HEK293 (cell line): Measurements from ENCODE around the gene CWC25.

ENCODE experiments used
- IKZF3 ChIP-seq: fragments of 450-650 bp; IDR thresholded peaks from 2 replicates; pipeline ENCODE4 v1.5.0; 2018; ENCODE audit warnings: missing biosample characterization, mild to moderate bottlenecking, missing genetic modification characterization, moderate library complexity
- SCRT1 ChIP-seq: fragments of 450-650 bp; formaldehyde crosslinking; IDR thresholded peaks from 2 replicates; pipeline ENCODE4 v1.5.1; 2016; ENCODE audit warnings: missing biosample characterization, missing genetic modification characterization, borderline replicate concordance
- SP2 ChIP-seq: fragments of 450-650 bp; formaldehyde crosslinking; IDR thresholded peaks from 2 replicates; pipeline ENCODE4 v1.5.1; 2016; ENCODE audit warnings: missing biosample characterization, missing genetic modification characterization
- WT1 ChIP-seq: fragments of 450-650 bp; formaldehyde crosslinking; IDR thresholded peaks from 2 replicates; pipeline ENCODE4 v1.5.1; 2016; ENCODE audit warnings: missing biosample characterization, missing genetic modification characterization
- YY1 ChIP-seq: fragments of 450-650 bp; formaldehyde crosslinking; IDR thresholded peaks from 2 replicates; pipeline ENCODE4 v1.5.1; 2018; ENCODE audit warnings: missing biosample characterization, missing genetic modification characterization
- YY2 ChIP-seq: fragments of 450-650 bp; formaldehyde crosslinking; IDR thresholded peaks from 2 replicates; pipeline ENCODE4 v1.5.1; 2016; ENCODE audit warnings: missing biosample characterization, missing genetic modification characterization
- ZBTB20 ChIP-seq: fragments of 450-650 bp; formaldehyde crosslinking; IDR thresholded peaks from 2 replicates; pipeline ENCODE4 v1.5.1; 2016; ENCODE audit warnings: missing biosample characterization, missing genetic modification characterization
- ZBTB21 ChIP-seq: fragments of 450-650 bp; formaldehyde crosslinking; IDR thresholded peaks from 2 replicates; pipeline ENCODE4 v1.5.1; 2017; ENCODE audit warnings: missing biosample characterization, missing genetic modification characterization
- ZBTB48 ChIP-seq: fragments of 450-650 bp; formaldehyde crosslinking; IDR thresholded peaks from 2 replicates; pipeline ENCODE4 v1.5.1; 2016; ENCODE audit warnings: missing biosample characterization, missing genetic modification characterization
- ZNF132 ChIP-seq: fragments of 450-650 bp; formaldehyde crosslinking; IDR thresholded peaks from 2 replicates; pipeline ENCODE4 v1.5.1; 2017; ENCODE audit warnings: missing biosample characterization, missing genetic modification characterization, borderline replicate concordance
- ZNF175 ChIP-seq: fragments of 450-650 bp; formaldehyde crosslinking; IDR thresholded peaks from 2 replicates; pipeline ENCODE4 v1.5.1; 2016; ENCODE audit warnings: missing biosample characterization, missing genetic modification characterization
- ZNF19 ChIP-seq: fragments of 450-650 bp; formaldehyde crosslinking; IDR thresholded peaks from 2 replicates; pipeline ENCODE4; 2016; ENCODE audit warnings: missing biosample characterization, missing genetic modification characterization, low read depth
- ZNF202 ChIP-seq: fragments of 450-650 bp; formaldehyde crosslinking; IDR thresholded peaks from 2 replicates; pipeline ENCODE4 v1.5.1; 2016; ENCODE audit warnings: missing biosample characterization, missing genetic modification characterization, borderline replicate concordance
- ZNF266 ChIP-seq: fragments of 450-650 bp; formaldehyde crosslinking; IDR thresholded peaks from 2 replicates; pipeline ENCODE4 v1.5.1; 2016; ENCODE audit warnings: missing biosample characterization, missing genetic modification characterization, low read depth
- ZNF311 ChIP-seq: fragments of 450-650 bp; formaldehyde crosslinking; IDR thresholded peaks from 2 replicates; pipeline ENCODE4 v1.5.1; 2017; ENCODE audit warnings: missing biosample characterization, missing genetic modification characterization, borderline replicate concordance
- ZNF548 ChIP-seq: fragments of 450-650 bp; formaldehyde crosslinking; IDR thresholded peaks from 2 replicates; pipeline ENCODE4 v1.5.1; 2016; ENCODE audit warnings: missing biosample characterization, missing genetic modification characterization
- ZNF558 ChIP-seq: fragments of 450-650 bp; formaldehyde crosslinking; IDR thresholded peaks from 2 replicates; pipeline ENCODE4 v1.5.1; 2016; ENCODE audit warnings: missing biosample characterization, missing genetic modification characterization
- ZNF585B ChIP-seq: fragments of 450-650 bp; formaldehyde crosslinking; IDR thresholded peaks from 2 replicates; pipeline ENCODE4 v1.5.1; 2016; ENCODE audit warnings: missing biosample characterization, missing genetic modification characterization
- ZNF621 ChIP-seq: fragments of 450-650 bp; formaldehyde crosslinking; IDR thresholded peaks from 2 replicates; pipeline ENCODE4 v1.5.1; 2017; ENCODE audit warnings: missing biosample characterization, missing genetic modification characterization
- ZNF626 ChIP-seq: fragments of 450-650 bp; sonication (Bioruptor Pico); formaldehyde crosslinking; IDR thresholded peaks from 2 replicates; pipeline ENCODE4 v1.5.1; 2018; ENCODE audit warnings: missing biosample characterization, missing genetic modification characterization, inconsistent platforms
- ZNF658 ChIP-seq: fragments of 450-650 bp; formaldehyde crosslinking; IDR thresholded peaks from 2 replicates; pipeline ENCODE4; 2016; ENCODE audit warnings: missing biosample characterization, missing genetic modification characterization
- ZNF704 ChIP-seq: fragments of 450-650 bp; formaldehyde crosslinking; IDR thresholded peaks from 2 replicates; pipeline ENCODE4 v1.5.1; 2016; ENCODE audit warnings: missing biosample characterization, missing genetic modification characterization
- ZNF747 ChIP-seq: fragments of 450-650 bp; formaldehyde crosslinking; IDR thresholded peaks from 2 replicates; pipeline ENCODE4 v1.5.1; 2016; ENCODE audit warnings: missing biosample characterization, missing genetic modification characterization
- ZNF792 ChIP-seq: fragments of 450-650 bp; formaldehyde crosslinking; IDR thresholded peaks from 2 replicates; pipeline ENCODE4 v1.5.1; 2016; ENCODE audit warnings: missing biosample characterization, missing genetic modification characterization
- ZNF837 ChIP-seq: fragments of 450-650 bp; formaldehyde crosslinking; IDR thresholded peaks from 2 replicates; pipeline ENCODE4 v1.5.1; 2016; ENCODE audit warnings: missing biosample characterization, missing genetic modification characterization
- TF ChIP-seq, protein P1 (sequence below): fragments of 450-650 bp; formaldehyde crosslinking; IDR thresholded peaks from 2 replicates; pipeline ENCODE4 v1.5.1; 2016; ENCODE audit warnings: missing biosample characterization, missing genetic modification characterization
- TF ChIP-seq, protein P2 (sequence below): fragments of 450-650 bp; formaldehyde crosslinking; IDR thresholded peaks from 2 replicates; pipeline ENCODE4 v1.5.0; 2017; ENCODE audit warnings: missing biosample characterization, missing genetic modification characterization, borderline replicate concordance
- TF ChIP-seq, protein P3 (sequence below): fragments of 450-650 bp; formaldehyde crosslinking; IDR thresholded peaks from 2 replicates; pipeline ENCODE4 v1.5.1; 2016; ENCODE audit warnings: missing biosample characterization, missing genetic modification characterization
- TF ChIP-seq, protein P4 (sequence below): IDR thresholded peaks from 2 replicates; pipeline ENCODE4 v1.6.1; 2011; ENCODE audit warnings: mild to moderate bottlenecking, low read depth, low read length, borderline replicate concordance

The CWC25 gene

GRCh38 chr17:38867179-38867967, 42.3 kb upstream of the CWC25 start (continued):
- no peak for TF ChIP-seq ZNF837 (tag by site-specific recombination)
- TF ChIP-seq ZNF747 (tag by site-specific recombination) = no peak
- TF ChIP-seq, protein P1, sequence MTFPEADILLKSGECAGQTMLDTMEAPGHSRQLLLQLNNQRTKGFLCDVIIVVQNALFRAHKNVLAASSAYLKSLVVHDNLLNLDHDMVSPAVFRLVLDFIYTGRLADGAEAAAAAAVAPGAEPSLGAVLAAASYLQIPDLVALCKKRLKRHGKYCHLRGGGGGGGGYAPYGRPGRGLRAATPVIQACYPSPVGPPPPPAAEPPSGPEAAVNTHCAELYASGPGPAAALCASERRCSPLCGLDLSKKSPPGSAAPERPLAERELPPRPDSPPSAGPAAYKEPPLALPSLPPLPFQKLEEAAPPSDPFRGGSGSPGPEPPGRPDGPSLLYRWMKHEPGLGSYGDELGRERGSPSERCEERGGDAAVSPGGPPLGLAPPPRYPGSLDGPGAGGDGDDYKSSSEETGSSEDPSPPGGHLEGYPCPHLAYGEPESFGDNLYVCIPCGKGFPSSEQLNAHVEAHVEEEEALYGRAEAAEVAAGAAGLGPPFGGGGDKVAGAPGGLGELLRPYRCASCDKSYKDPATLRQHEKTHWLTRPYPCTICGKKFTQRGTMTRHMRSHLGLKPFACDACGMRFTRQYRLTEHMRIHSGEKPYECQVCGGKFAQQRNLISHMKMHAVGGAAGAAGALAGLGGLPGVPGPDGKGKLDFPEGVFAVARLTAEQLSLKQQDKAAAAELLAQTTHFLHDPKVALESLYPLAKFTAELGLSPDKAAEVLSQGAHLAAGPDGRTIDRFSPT (tag by site-specific recombination) = no peak
- TF ChIP-seq ZNF311 (tag by site-specific recombination) = no peak
- no peak for TF ChIP-seq WT1 (tag by site-specific recombination)
- TF ChIP-seq YY1 (tag by site-specific recombination) = peak; percentile 61
- no peak for TF ChIP-seq ZNF792 (tag by site-specific recombination)
- no peak for TF ChIP-seq ZNF585B (tag by site-specific recombination)
- no peak for TF ChIP-seq ZNF558 (tag by site-specific recombination)
- TF ChIP-seq, protein P2, sequence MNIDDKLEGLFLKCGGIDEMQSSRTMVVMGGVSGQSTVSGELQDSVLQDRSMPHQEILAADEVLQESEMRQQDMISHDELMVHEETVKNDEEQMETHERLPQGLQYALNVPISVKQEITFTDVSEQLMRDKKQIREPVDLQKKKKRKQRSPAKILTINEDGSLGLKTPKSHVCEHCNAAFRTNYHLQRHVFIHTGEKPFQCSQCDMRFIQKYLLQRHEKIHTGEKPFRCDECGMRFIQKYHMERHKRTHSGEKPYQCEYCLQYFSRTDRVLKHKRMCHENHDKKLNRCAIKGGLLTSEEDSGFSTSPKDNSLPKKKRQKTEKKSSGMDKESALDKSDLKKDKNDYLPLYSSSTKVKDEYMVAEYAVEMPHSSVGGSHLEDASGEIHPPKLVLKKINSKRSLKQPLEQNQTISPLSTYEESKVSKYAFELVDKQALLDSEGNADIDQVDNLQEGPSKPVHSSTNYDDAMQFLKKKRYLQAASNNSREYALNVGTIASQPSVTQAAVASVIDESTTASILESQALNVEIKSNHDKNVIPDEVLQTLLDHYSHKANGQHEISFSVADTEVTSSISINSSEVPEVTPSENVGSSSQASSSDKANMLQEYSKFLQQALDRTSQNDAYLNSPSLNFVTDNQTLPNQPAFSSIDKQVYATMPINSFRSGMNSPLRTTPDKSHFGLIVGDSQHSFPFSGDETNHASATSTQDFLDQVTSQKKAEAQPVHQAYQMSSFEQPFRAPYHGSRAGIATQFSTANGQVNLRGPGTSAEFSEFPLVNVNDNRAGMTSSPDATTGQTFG = no peak
- no peak for TF ChIP-seq ZNF175
- TF ChIP-seq ZBTB20 (tag by site-specific recombination) = no peak
- no peak for TF ChIP-seq ZNF19
- TF ChIP-seq, protein P3, sequence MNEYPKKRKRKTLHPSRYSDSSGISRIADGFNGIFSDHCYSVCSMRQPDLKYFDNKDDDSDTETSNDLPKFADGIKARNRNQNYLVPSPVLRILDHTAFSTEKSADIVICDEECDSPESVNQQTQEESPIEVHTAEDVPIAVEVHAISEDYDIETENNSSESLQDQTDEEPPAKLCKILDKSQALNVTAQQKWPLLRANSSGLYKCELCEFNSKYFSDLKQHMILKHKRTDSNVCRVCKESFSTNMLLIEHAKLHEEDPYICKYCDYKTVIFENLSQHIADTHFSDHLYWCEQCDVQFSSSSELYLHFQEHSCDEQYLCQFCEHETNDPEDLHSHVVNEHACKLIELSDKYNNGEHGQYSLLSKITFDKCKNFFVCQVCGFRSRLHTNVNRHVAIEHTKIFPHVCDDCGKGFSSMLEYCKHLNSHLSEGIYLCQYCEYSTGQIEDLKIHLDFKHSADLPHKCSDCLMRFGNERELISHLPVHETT (tag by site-specific recombination) = peak; percentile 58; the same call in 1 of the 2 replicates
- TF ChIP-seq ZNF658 (tag by site-specific recombination) = no peak
- TF ChIP-seq ZNF132 (tag by site-specific recombination) = no peak
- TF ChIP-seq SP2 = peak; percentile 23; the same call in 1 of the 2 replicates
- no peak for TF ChIP-seq ZBTB21
- TF ChIP-seq ZBTB48 (tag by site-specific recombination) = no peak
- no peak for TF ChIP-seq ZNF548
- no peak for TF ChIP-seq ZNF266
- no peak for TF ChIP-seq ZNF621 (tag by site-specific recombination)
- TF ChIP-seq ZNF202 (tag by site-specific recombination) = no peak
- TF ChIP-seq ZNF704 (tag by site-specific recombination) = no peak
- TF ChIP-seq YY2 (tag by site-specific recombination) = no peak
- 0 out of 2 replicates have a peak, but pooled peaks have one; percentile 13 for TF ChIP-seq IKZF3 (tag by site-specific recombination)
- TF ChIP-seq SCRT1 (tag by site-specific recombination) = no peak
- TF ChIP-seq, protein P4, sequence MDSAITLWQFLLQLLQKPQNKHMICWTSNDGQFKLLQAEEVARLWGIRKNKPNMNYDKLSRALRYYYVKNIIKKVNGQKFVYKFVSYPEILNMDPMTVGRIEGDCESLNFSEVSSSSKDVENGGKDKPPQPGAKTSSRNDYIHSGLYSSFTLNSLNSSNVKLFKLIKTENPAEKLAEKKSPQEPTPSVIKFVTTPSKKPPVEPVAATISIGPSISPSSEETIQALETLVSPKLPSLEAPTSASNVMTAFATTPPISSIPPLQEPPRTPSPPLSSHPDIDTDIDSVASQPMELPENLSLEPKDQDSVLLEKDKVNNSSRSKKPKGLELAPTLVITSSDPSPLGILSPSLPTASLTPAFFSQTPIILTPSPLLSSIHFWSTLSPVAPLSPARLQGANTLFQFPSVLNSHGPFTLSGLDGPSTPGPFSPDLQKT = no peak
- peak; percentile 70; the same call in 1 of the 2 replicates for TF ChIP-seq ZNF626 (tag by site-specific recombination)
